Hepatocyte (in vitro differentiated cells): ENCODE results near the gene RNF213. TPM values are rescaled to one million over a fixed set of nuclear protein-coding genes. Genes with fewer than 3 reads are reported as not detected.

ENCODE experiments used
- DNase-seq: peaks from one replicate; pipeline ENCODE4 v3.0.0-alpha.2; 2016; ENCODE audit warnings: low spot score
- H2AFZ ChIP-seq: fragments of 200-600 bp; sonication (generic); 2 replicates; pipeline ENCODE4 v1.6.0; 2016; ENCODE audit warnings: antibody characterized with exemption, mild to moderate bottlenecking
- H3K27ac ChIP-seq: fragments of 200-600 bp; sonication (generic); 2 replicates; pipeline ENCODE4 v1.5.1; 2016; ENCODE audit warnings: mild to moderate bottlenecking
- H3K27me3 ChIP-seq: fragments of 200-600 bp; sonication (generic); 2 replicates; pipeline ENCODE4 v1.6.1; 2016
- H3K36me3 ChIP-seq: fragments of 200-600 bp; sonication (generic); replicated peaks from 2 replicates; pipeline ENCODE4 v1.5.1; 2016; ENCODE audit warnings: low read depth; ENCODE audit not compliant: insufficient read depth
- H3K4me1 ChIP-seq: fragments of 200-600 bp; sonication (generic); 2 replicates; pipeline ENCODE4 v1.5.1; 2016; ENCODE audit warnings: mild to moderate bottlenecking, moderate library complexity; ENCODE audit not compliant: insufficient read depth
- H3K4me2 ChIP-seq: fragments of 200-600 bp; sonication (generic); 2 replicates; pipeline ENCODE4 v1.6.0; 2016
- H3K4me3 ChIP-seq: fragments of 200-600 bp; sonication (generic); 2 replicates; pipeline ENCODE4 v1.5.1; 2016; ENCODE audit warnings: mild to moderate bottlenecking
- H3K79me2 ChIP-seq: fragments of 200-600 bp; sonication (generic); 2 replicates; pipeline ENCODE4 v1.6.0; 2017; ENCODE audit warnings: mild to moderate bottlenecking
- H3K9me2 ChIP-seq: fragments of 200-600 bp; sonication (generic); replicated peaks from 2 replicates; pipeline ENCODE4 v1.6.0; 2017; ENCODE audit warnings: mild to moderate bottlenecking; ENCODE audit not compliant: insufficient read depth
- H3K9me3 ChIP-seq: fragments of 200-600 bp; sonication (generic); 2 replicates; pipeline ENCODE4 v1.5.1; 2016; ENCODE audit warnings: low read depth, mild to moderate bottlenecking
- H4K20me1 ChIP-seq: fragments of 200-600 bp; sonication (generic); 2 replicates; pipeline ENCODE4 v1.6.0; 2016; ENCODE audit warnings: mild to moderate bottlenecking; ENCODE audit not compliant: insufficient read depth, poor library complexity, severe bottlenecking
- EZH2 ChIP-seq: fragments of 200-600 bp; sonication (generic); IDR thresholded peaks from 2 replicates; pipeline ENCODE4 v1.6.1; 2016; ENCODE audit warnings: antibody characterized with exemption, mild to moderate bottlenecking, borderline replicate concordance
- EZH2phosphoT487 ChIP-seq: fragments of 200-600 bp; sonication (generic); IDR thresholded peaks from one replicate; pipeline ENCODE4 v1.6.1; 2018; ENCODE audit warnings: antibody characterized with exemption, mild to moderate bottlenecking, low read depth, moderate library complexity; ENCODE audit not compliant: unreplicated experiment, severe bottlenecking
- WGBS: methylation state at CpG from one replicate; pipeline ENCODE4 v1.1.6; 2016; ENCODE audit warnings: low lambda C conversion rate; ENCODE audit errors: missing lambda C conversion rate; 5-methylcytosine and 5-hydroxymethylcytosine counted together
- polyA plus RNA-seq: library from polyadenylated mRNA; unstranded; fragments of >200 nt; fragmentation: Nextera tagmentation; extraction: Ambion mirVana; gene quantifications from 2 replicates; pipeline ENCODE4 v1.2.1, GENCODE V29; 2016
- total RNA-seq: library from RNA; depleted of rRNA; stranded (reverse); fragments of >200 nt; gene quantifications from 2 replicates; pipeline ENCODE4 v1.2.3, GENCODE V29; 2014
- TF ChIP-seq, protein P1 (sequence below): fragments of 200-600 bp; sonication (generic); IDR thresholded peaks from 2 replicates; pipeline ENCODE4 v1.5.1; 2016; ENCODE audit warnings: antibody characterized with exemption, mild to moderate bottlenecking; ENCODE audit not compliant: poor library complexity

RNF213 gene
- total RNA-seq (53.1 and 57.4 TPM in 2 replicates), polyA plus RNA-seq (21.1 and 32.6 TPM in 2 replicates)

GRCh38 chr17:80260791-80261158 lies at the start of gene RNF213:
Gene RNF213 (plus strand): TSS chr17:80260852. CDS start chr17:80263682, 2,830 bp downstream.
- peaks cover 27% of the 10 kb centered on the region for H3K4me1 ChIP-seq
- no peaks in the 10 kb centered on the region for H3K9me3 ChIP-seq
- peak within 1 kb of the TSS; percentile 100 for H3K27ac ChIP-seq
- no peaks in the 10 kb centered on the region for H3K27me3 ChIP-seq
- H3K36me3 ChIP-seq: no peaks in the 10 kb centered on the region
- peaks cover 2% of the 10 kb centered on the region for H4K20me1 ChIP-seq
- H3K79me2 ChIP-seq: peaks cover 5% of the 10 kb centered on the region
- peak within 1 kb of the TSS; percentile 99 for H3K4me3 ChIP-seq
- no peaks in the 10 kb centered on the region for H3K9me2 ChIP-seq
- TF ChIP-seq EZH2phosphoT487 (no peak), EZH2 (no peak)
- TF ChIP-seq, protein P1, sequence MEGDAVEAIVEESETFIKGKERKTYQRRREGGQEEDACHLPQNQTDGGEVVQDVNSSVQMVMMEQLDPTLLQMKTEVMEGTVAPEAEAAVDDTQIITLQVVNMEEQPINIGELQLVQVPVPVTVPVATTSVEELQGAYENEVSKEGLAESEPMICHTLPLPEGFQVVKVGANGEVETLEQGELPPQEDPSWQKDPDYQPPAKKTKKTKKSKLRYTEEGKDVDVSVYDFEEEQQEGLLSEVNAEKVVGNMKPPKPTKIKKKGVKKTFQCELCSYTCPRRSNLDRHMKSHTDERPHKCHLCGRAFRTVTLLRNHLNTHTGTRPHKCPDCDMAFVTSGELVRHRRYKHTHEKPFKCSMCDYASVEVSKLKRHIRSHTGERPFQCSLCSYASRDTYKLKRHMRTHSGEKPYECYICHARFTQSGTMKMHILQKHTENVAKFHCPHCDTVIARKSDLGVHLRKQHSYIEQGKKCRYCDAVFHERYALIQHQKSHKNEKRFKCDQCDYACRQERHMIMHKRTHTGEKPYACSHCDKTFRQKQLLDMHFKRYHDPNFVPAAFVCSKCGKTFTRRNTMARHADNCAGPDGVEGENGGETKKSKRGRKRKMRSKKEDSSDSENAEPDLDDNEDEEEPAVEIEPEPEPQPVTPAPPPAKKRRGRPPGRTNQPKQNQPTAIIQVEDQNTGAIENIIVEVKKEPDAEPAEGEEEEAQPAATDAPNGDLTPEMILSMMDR: no peak
- 0% methylated on average over 5 of the region's 54 CpGs for WGBS
- H3K4me2 ChIP-seq: peak within 1 kb of the TSS; percentile 98
- H2AFZ ChIP-seq: peak within 1 kb of the TSS; percentile 49
- DNase-seq: peak; percentile 79

- Histone ChIP-seq H4K20me1 (no peaks in the 10 kb centered on the region), H3K27ac (no peak overlapping the region), H3K9me3 (no peaks in the 10 kb centered on the region), H3K36me3 (no peaks in the 10 kb centered on the region), H3K27me3 (no peaks in the 10 kb centered on the region), H3K9me2 (no peaks in the 10 kb centered on the region), H3K4me2 (no peak overlapping the region), H3K4me3 (no peak overlapping the region), H3K79me2 (no peaks in the 10 kb centered on the region), H3K4me1 (no peaks in the 10 kb centered on the region), H2AFZ (no peak overlapping the region)
- WGBS: 97% methylated on average over 22 of the region's 22 CpGs
- DNase-seq: no peak
- TF ChIP-seq EZH2 (no peak), EZH2phosphoT487 (no peak)
- TF ChIP-seq, protein P1: no peak
Observed at GRCh38 chr17:80212109-80212508, 48.5 kb upstream of the RNF213 start.

DNA sequence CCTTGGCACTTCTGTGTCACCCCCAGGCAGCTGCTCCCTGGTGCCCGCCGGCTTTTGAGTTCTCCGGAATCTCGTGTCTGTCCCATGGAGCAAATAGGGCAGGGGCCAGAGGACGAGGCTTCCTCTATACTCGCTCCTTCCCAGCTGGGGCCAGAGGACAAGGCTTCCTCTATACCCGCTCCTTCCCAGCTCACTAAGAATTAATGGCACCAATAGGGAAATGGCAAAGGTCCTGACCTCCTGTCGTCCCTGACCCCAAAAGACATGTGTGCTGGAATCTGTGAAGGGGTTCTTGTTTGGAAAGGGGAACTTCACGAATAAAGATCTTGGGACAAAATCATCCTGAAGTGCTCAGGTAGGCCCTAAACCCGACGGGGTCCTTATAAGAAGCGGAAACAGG lies 48.1 kb upstream of the RNF213 start:
- TF ChIP-seq, protein P1: no peak
- no peak for TF ChIP-seq EZH2phosphoT487
- no peak for TF ChIP-seq EZH2
- H3K4me1 ChIP-seq: no peaks in the 10 kb centered on the region
- 97% methylated on average over 12 of the region's 12 CpGs for WGBS
- H3K79me2 ChIP-seq: no peaks in the 10 kb centered on the region
- no peaks in the 10 kb centered on the region for H3K27me3 ChIP-seq
- H3K36me3 ChIP-seq: no peaks in the 10 kb centered on the region
- no peak overlapping the region for H3K4me3 ChIP-seq
- no peak overlapping the region for H2AFZ ChIP-seq
- H3K4me2 ChIP-seq: no peak overlapping the region
- no peaks in the 10 kb centered on the region for H3K9me2 ChIP-seq
- no peaks in the 10 kb centered on the region for H4K20me1 ChIP-seq
- H3K9me3 ChIP-seq: no peaks in the 10 kb centered on the region
- DNase-seq: no peak
- no peak overlapping the region for H3K27ac ChIP-seq
